H9 (cell line): Measurements from ENCODE around the gene POLK. TPM values are rescaled to one million over a fixed set of nuclear protein-coding genes. Genes with fewer than 3 reads are reported as not detected.

Experiments
- DNase-seq: peaks from one replicate; pipeline ENCODE4 v3.0.0-alpha.2; 2017
- H2AFZ ChIP-seq: one replicate; pipeline ENCODE4 v1.6.1; 2013; ENCODE audit warnings: mild to moderate bottlenecking, low read length, control low read depth, moderate library complexity
- H2AK5ac ChIP-seq: 2 replicates; pipeline ENCODE4 v1.6.1; 2013; ENCODE audit warnings: low read length, control low read depth, mixed read lengths; ENCODE audit not compliant: insufficient read length
- H2BK120ac ChIP-seq: one replicate; pipeline ENCODE4 v1.6.1; 2013; ENCODE audit warnings: low read depth, mild to moderate bottlenecking, low read length, control low read depth, inconsistent platforms; ENCODE audit not compliant: poor library complexity, severe bottlenecking
- H2BK12ac ChIP-seq: 2 replicates; pipeline ENCODE4 v1.6.1; 2013; ENCODE audit warnings: low read length, control low read depth, mixed read lengths, low read depth; ENCODE audit not compliant: insufficient read length
- H2BK15ac ChIP-seq: 2 replicates; pipeline ENCODE4 v1.6.1; 2013; ENCODE audit warnings: low read depth, low read length, control low read depth
- H2BK20ac ChIP-seq: one replicate; pipeline ENCODE4 v1.6.1; 2013; ENCODE audit warnings: low read depth, mild to moderate bottlenecking, low read length, control low read depth, inconsistent platforms; ENCODE audit not compliant: poor library complexity, severe bottlenecking
- H2BK5ac ChIP-seq: 2 replicates; pipeline ENCODE4 v1.6.1; 2013; ENCODE audit warnings: low read length, control low read depth, mixed read lengths; ENCODE audit not compliant: insufficient read length
- H3K14ac ChIP-seq: 2 replicates; pipeline ENCODE4 v1.6.1; 2013; ENCODE audit warnings: low read length, control low read depth; ENCODE audit not compliant: insufficient read depth
- H3K18ac ChIP-seq: 2 replicates; pipeline ENCODE4 v1.6.1; 2013; ENCODE audit warnings: low read depth, mild to moderate bottlenecking, mixed read lengths, low read length, control low read depth; ENCODE audit not compliant: insufficient read length
- H3K23ac ChIP-seq: 2 replicates; pipeline ENCODE4 v1.6.1; 2013; ENCODE audit warnings: low read length, control low read depth, mixed read lengths, low read depth; ENCODE audit not compliant: insufficient read length
- H3K23me2 ChIP-seq: 2 replicates; pipeline ENCODE4 v1.6.1; 2013; ENCODE audit warnings: low read depth, mild to moderate bottlenecking, mixed read lengths, low read length, control low read depth; ENCODE audit not compliant: insufficient read length, poor library complexity, severe bottlenecking
- H3K27ac ChIP-seq: 2 replicates; pipeline ENCODE4 v1.5.1; 2013; ENCODE audit warnings: low read length, control low read depth, mixed read lengths, low read depth; ENCODE audit not compliant: insufficient read length
- H3K27me3 ChIP-seq: 2 replicates; pipeline ENCODE4 v1.6.1; 2013; ENCODE audit warnings: low read length, control low read depth, inconsistent platforms; ENCODE audit not compliant: insufficient read depth
- H3K4ac ChIP-seq: 2 replicates; pipeline ENCODE4 v1.6.1; 2013; ENCODE audit warnings: low read depth, mild to moderate bottlenecking, control low read depth, inconsistent platforms, low read length, moderate library complexity
- H3K4me1 ChIP-seq: 2 replicates; pipeline ENCODE4 v1.6.1; 2013; ENCODE audit warnings: low read length, control low read depth, inconsistent platforms; ENCODE audit not compliant: insufficient read depth
- H3K4me2 ChIP-seq: 2 replicates; pipeline ENCODE4 v1.6.1; 2013; ENCODE audit warnings: low read length, control low read depth, mixed read lengths; ENCODE audit not compliant: insufficient read length, insufficient read depth
- H3K56ac ChIP-seq: 2 replicates; pipeline ENCODE4 v1.6.1; 2013; ENCODE audit warnings: low read depth, mild to moderate bottlenecking, mixed read lengths, low read length, control low read depth; ENCODE audit not compliant: insufficient read length
- H3K79me1 ChIP-seq: 2 replicates; pipeline ENCODE4 v1.6.1; 2013; ENCODE audit warnings: low read depth, mild to moderate bottlenecking, moderate library complexity, low read length, control low read depth, inconsistent platforms; ENCODE audit not compliant: insufficient read depth, poor library complexity, severe bottlenecking
- H3K79me2 ChIP-seq: 2 replicates; pipeline ENCODE4 v1.6.1; 2013; ENCODE audit warnings: low read length, control low read depth, inconsistent platforms; ENCODE audit not compliant: insufficient read depth
- H3K9ac ChIP-seq: 2 replicates; pipeline ENCODE4 v1.6.1; 2013; ENCODE audit warnings: low read length, control low read depth, mixed read lengths; ENCODE audit not compliant: insufficient read length; ENCODE audit errors: extremely low read depth
- H3K9me3 ChIP-seq: one replicate; pipeline ENCODE4 v1.6.1; 2013; ENCODE audit warnings: low read depth, low read length, inconsistent platforms; ENCODE audit not compliant: control insufficient read depth
- H3T11ph ChIP-seq: one replicate; pipeline ENCODE4 v1.6.1; 2013; ENCODE audit warnings: mild to moderate bottlenecking, low read length, control low read depth, inconsistent platforms
- H4K20me1 ChIP-seq: one replicate; pipeline ENCODE4 v1.6.1; 2013; ENCODE audit not compliant: control insufficient read depth, insufficient read length, insufficient read depth
- H4K5ac ChIP-seq: 2 replicates; pipeline ENCODE4 v1.6.1; 2013; ENCODE audit warnings: low read depth, mild to moderate bottlenecking, mixed read lengths, low read length, control low read depth; ENCODE audit not compliant: insufficient read length
- H4K8ac ChIP-seq: replicated peaks from 2 replicates; pipeline ENCODE4 v1.6.1; 2013; ENCODE audit warnings: low read length, control low read depth, mixed read lengths, low read depth; ENCODE audit not compliant: insufficient read length
- H4K91ac ChIP-seq: 2 replicates; pipeline ENCODE4 v1.6.1; 2013; ENCODE audit warnings: low read depth, mild to moderate bottlenecking, moderate library complexity, mixed read lengths, low read length, control low read depth; ENCODE audit not compliant: insufficient read length
- H3K27ac Mint-ChIP-seq, 3 experiments: 2 replicates in 2 of 3; 3 replicates in 1 of 3; pipeline ENCODE4 v1.8.0; 2020 to 2021; ENCODE audit warnings: mixed read lengths in 3 of 3, mild to moderate bottlenecking in 1 of 3, moderate library complexity in 1 of 3
- H3K27me3 Mint-ChIP-seq: 2 replicates; pipeline ENCODE4 v1.8.0; 2021; ENCODE audit warnings: low read depth, mild to moderate bottlenecking, moderate library complexity, mixed read lengths
- H3K36me3 Mint-ChIP-seq, 3 experiments: 2 replicates in 2 of 3; 3 replicates in 1 of 3; pipeline ENCODE4 v1.8.0; 2020 to 2021; ENCODE audit warnings: low read depth in 3 of 3, mixed read lengths in 3 of 3; ENCODE audit not compliant: insufficient read depth in 1 of 3
- H3K4me1 Mint-ChIP-seq, 2 experiments: 2 replicates each; pipeline ENCODE4 v1.8.0; 2020; ENCODE audit warnings: mixed read lengths in 2 of 2
- H3K4me3 Mint-ChIP-seq, 2 experiments: 2 replicates in 1 of 2; 3 replicates in 1 of 2; pipeline ENCODE4 v1.8.0; 2020 to 2021; ENCODE audit warnings: mild to moderate bottlenecking in 2 of 2, mixed read lengths in 2 of 2, moderate library complexity in 1 of 2
- H3K9me3 Mint-ChIP-seq, 2 experiments: 2 replicates in 1 of 2; 3 replicates in 1 of 2; pipeline ENCODE4 v1.8.0; 2020; ENCODE audit warnings: mild to moderate bottlenecking in 2 of 2, mixed read lengths in 2 of 2, moderate library complexity in 1 of 2
- CTCF ChIP-seq: fragments of 200-600 bp; sonication (generic); conservative IDR thresholded peaks from 3 replicates; pipeline ENCODE4 v1.8.0; 2021; ENCODE audit warnings: antibody characterized with exemption, mild to moderate bottlenecking
- WGBS: extraction: QIAGEN DNeasy Blood & Tissue Kit; methylation state at CpG from one replicate; pipeline ENCODE4 v1.1.7; 2013; ENCODE audit warnings: missing lambda C conversion rate, low lambda C conversion rate, mixed read lengths; ENCODE audit not compliant: insufficient read length; ENCODE audit errors: extremely low coverage; 5-methylcytosine and 5-hydroxymethylcytosine counted together
- total RNA-seq: library from RNA; stranded (reverse); gene quantifications from 2 replicates; pipeline ENCODE4 v1.2.1, GENCODE V29; 2021

Gene POLK
- total RNA-seq, 1 experiment from 2014 or later: 7.6 TPM

- no peak within 1 kb of the TSS for H4K91ac ChIP-seq
- H3K4me2 ChIP-seq: peak within 1 kb of the TSS; percentile 93
- DNase-seq: peak; percentile 66
- no peaks in the 10 kb centered on the region; the same call in 1 of the 2 replicates for H3K79me2 ChIP-seq
- H3K27ac ChIP-seq: no peak within 1 kb of the TSS
- peak within 1 kb of the TSS; percentile 74 to 84 for H3K4me3 Mint-ChIP-seq
- H3K27ac Mint-ChIP-seq: peak within 1 kb of the TSS in 1 of 3 experiments; percentile 91; a peak in 2 of 7 replicates
- H3K9me3 Mint-ChIP-seq: no peaks in the 10 kb centered on the region
- peaks cover 3% of the 10 kb centered on the region; the same call in 1 of the 2 replicates for H3K4me1 ChIP-seq
- no peaks in the 10 kb centered on the region for H3K27me3 ChIP-seq
- H4K8ac ChIP-seq: no peak within 1 kb of the TSS
- H3K23ac ChIP-seq: no peak within 1 kb of the TSS
- no peak within 1 kb of the TSS; the same call in 1 of the 2 replicates for H2BK15ac ChIP-seq
- H3K27me3 Mint-ChIP-seq: 0 out of 2 replicates have a peak, but pooled peaks cover 3% of the 10 kb centered on the region
- peaks cover 11% of the 10 kb centered on the region for H3K23me2 ChIP-seq
- H2BK5ac ChIP-seq: no peak within 1 kb of the TSS
- peak within 1 kb of the TSS; percentile 56 for H2AFZ ChIP-seq
- no peak within 1 kb of the TSS for H2BK12ac ChIP-seq
- H3K36me3 Mint-ChIP-seq: no peaks in the 10 kb centered on the region
- no peaks in the 10 kb centered on the region for H4K20me1 ChIP-seq
- no peak within 1 kb of the TSS for H2BK20ac ChIP-seq
- H3K4me1 Mint-ChIP-seq: peaks cover 35 to 45% of the 10 kb centered on the region in 2 experiments
- H3K9me3 ChIP-seq: no peaks in the 10 kb centered on the region
- no peak within 1 kb of the TSS for H2AK5ac ChIP-seq
- H2BK120ac ChIP-seq: no peak within 1 kb of the TSS
- peak within 1 kb of the TSS; percentile 91 for H3K14ac ChIP-seq
- H3T11ph ChIP-seq: no peak within 1 kb of the TSS
- H3K9ac ChIP-seq: peak within 1 kb of the TSS; percentile 50
- no CpG with 5 or more reads among the region's 52 CpGs for WGBS
- H4K5ac ChIP-seq: no peak within 1 kb of the TSS
- H3K18ac ChIP-seq: peak within 1 kb of the TSS; percentile 93
- H3K79me1 ChIP-seq: no peaks in the 10 kb centered on the region
- TF ChIP-seq CTCF: no peak
- peak within 1 kb of the TSS; percentile 79 for H3K4ac ChIP-seq
- H3K56ac ChIP-seq: no peak within 1 kb of the TSS
These were observed 99.9 kb downstream of the POLK start, which contains the start of gene ANKDD1B for GRCh38 chr5:75611311-75612225. Gene ANKDD1B (plus strand): TSS chr5:75611453. CDS start chr5:75611635, 182 bp downstream.
